Lung (tissue), 12 donors: ENCODE results near the gene ZNRF1. TPM values are rescaled to one million over a fixed set of nuclear protein-coding genes. Genes with fewer than 3 reads are reported as not detected.

ENCODE experiments used
- ATAC-seq: fragments of 200-7000 bp; cut with Tn5 transposase; one replicate; pipeline ENCODE4 v1.9.1; 2020; ENCODE audit warnings: moderate number of reproducible peaks; ENCODE audit not compliant: insufficient read depth, low FRiP score
- DNase-seq, 3 donors: peaks; one replicate each; pipeline ENCODE4 v3.0.0-alpha.2; 2013 to 2017
- H3K27ac ChIP-seq, 2 donors: one replicate each; pipeline ENCODE4 v1.5.1; 2013; ENCODE audit warnings: mild to moderate bottlenecking in 2 of 2, moderate library complexity in 2 of 2, control low read depth in 1 of 2, inconsistent platforms in 1 of 2, low read depth in 1 of 2, low read length in 1 of 2
- H3K27me3 ChIP-seq, 3 donors: one replicate each; pipeline ENCODE4 v1.5.1; 2013; ENCODE audit warnings: low read length in 2 of 3; ENCODE audit not compliant: control insufficient read depth in 3 of 3, insufficient read depth in 3 of 3
- H3K36me3 ChIP-seq, 4 donors: one replicate each; pipeline ENCODE4 v1.5.1; 2013; ENCODE audit warnings: low read length in 4 of 4, mild to moderate bottlenecking in 1 of 4, moderate library complexity in 1 of 4; ENCODE audit not compliant: control insufficient read depth in 4 of 4, insufficient read depth in 4 of 4
- H3K4me1 ChIP-seq, 5 donors: one replicate each; pipeline ENCODE4 v1.5.1; 2013; ENCODE audit warnings: low read length in 5 of 5, mild to moderate bottlenecking in 2 of 5, moderate library complexity in 1 of 5; ENCODE audit not compliant: control insufficient read depth in 5 of 5, insufficient read depth in 5 of 5
- H3K4me3 ChIP-seq: one replicate; pipeline ENCODE4 v1.5.1; 2013; ENCODE audit warnings: mild to moderate bottlenecking, control low read depth, moderate library complexity
- H3K9ac ChIP-seq, 2 donors: one replicate each; pipeline ENCODE4 v1.5.1; 2013; ENCODE audit warnings: low read length in 2 of 2, control low read depth in 1 of 2; ENCODE audit not compliant: insufficient read depth in 1 of 2
- H3K9me3 ChIP-seq, 4 donors: one replicate each; pipeline ENCODE4 v1.5.1; 2013; ENCODE audit warnings: low read length in 3 of 4, mild to moderate bottlenecking in 1 of 4, moderate library complexity in 1 of 4; ENCODE audit not compliant: control insufficient read depth in 4 of 4, insufficient read depth in 3 of 4
- CTCF ChIP-seq: IDR thresholded peaks from 2 replicates; pipeline ENCODE4 v1.5.1; 2012; ENCODE audit warnings: mild to moderate bottlenecking; ENCODE audit errors: control extremely low read depth, extremely low read depth
- WGBS, 2 donors: extraction: QIAGEN DNeasy Blood & Tissue Kit; methylation state at CpG; one replicate each; pipeline ENCODE4 v1.1.7; 2013; 5-methylcytosine and 5-hydroxymethylcytosine counted together
- polyA plus RNA-seq, 2 donors: library from polyadenylated mRNA; stranded (reverse); fragments of 200-250 nt; gene quantifications; one replicate each; pipeline ENCODE4 v1.2.1, GENCODE V29; 2013
- total RNA-seq, 2 donors: library from RNA; depleted of rRNA in 1 of 2; stranded (reverse); fragments of >200 nt in 1 of 2; gene quantifications; one replicate each; pipeline ENCODE4 v1.2.1, GENCODE V29; 2014 to 2021
- donor health status: control.
- donor health status: control.
- donor health status: Bipolar disorder and iron deficiency.
- donor health status: healthy.
- donor health status: DM: yes; HTN: yes; CAD: no.

ZNRF1 gene
- total and polyA plus RNA-seq, 4 donors = 8.9 to 25.1 (median 16.2) TPM

DNA sequence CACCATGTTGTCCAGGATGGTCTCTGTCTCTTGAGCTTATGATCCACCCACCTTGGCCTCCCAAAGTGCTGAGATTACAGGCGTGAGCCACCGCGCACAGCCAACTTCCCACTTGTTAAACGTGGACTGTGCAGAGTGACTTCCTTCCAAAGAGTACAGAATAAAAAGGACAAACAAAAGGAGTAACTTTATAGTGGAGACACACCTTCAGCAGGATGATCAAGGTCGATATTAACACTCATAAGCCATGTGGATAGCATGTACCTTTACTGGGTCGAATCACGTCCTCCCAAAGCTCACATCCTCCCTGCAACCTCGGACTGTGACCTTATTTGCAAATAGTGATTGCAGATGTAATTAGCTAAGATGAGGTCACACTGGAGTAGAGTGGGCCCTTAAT lies 139.4 kb downstream of the ZNRF1 start:
- no peaks in the 10 kb centered on the region for H3K27me3 ChIP-seq
- DNase-seq = no peak
- no peak for TF ChIP-seq CTCF
- WGBS, 2 donors = 60 to 69% methylated on average over 8 of the region's 8 CpGs
- H3K9me3 ChIP-seq = no peaks in the 10 kb centered on the region
- no peak overlapping the region for H3K4me3 ChIP-seq
- no peaks in the 10 kb centered on the region for H3K4me1 ChIP-seq
- no peak for ATAC-seq
- no peak overlapping the region for H3K27ac ChIP-seq
- no peak overlapping the region for H3K9ac ChIP-seq
- H3K36me3 ChIP-seq = no peaks in the 10 kb centered on the region

DNA sequence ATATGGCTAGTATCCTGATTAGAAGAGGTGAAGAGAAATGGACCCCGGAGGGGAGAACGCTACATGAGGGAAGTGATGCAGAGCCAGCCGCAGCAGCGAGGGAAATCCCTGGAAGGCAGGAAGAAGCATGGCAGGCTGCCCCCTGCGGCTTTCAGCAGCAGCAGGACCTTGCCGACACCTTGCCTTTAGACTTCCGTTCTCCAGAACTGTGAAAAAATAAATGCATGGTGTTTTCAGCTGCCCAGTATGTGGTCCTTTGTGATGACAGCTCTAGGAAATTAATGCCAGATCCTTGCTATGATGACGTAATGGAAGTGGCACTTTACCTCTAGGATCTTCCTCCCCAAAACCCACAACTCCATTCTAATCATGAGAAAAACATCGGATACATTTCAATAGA lies 139.8 kb downstream of the ZNRF1 start:
- H3K4me1 ChIP-seq = no peaks in the 10 kb centered on the region
- ATAC-seq (no peak), DNase-seq (no peak)
- no peaks in the 10 kb centered on the region for H3K9me3 ChIP-seq
- no peak overlapping the region for H3K4me3 ChIP-seq
- no peak for TF ChIP-seq CTCF
- H3K27me3 ChIP-seq = no peaks in the 10 kb centered on the region
- H3K36me3 ChIP-seq = no peaks in the 10 kb centered on the region
- WGBS, 2 donors = 55 to 56% methylated on average over 9 of the region's 9 CpGs
- no peak overlapping the region for H3K9ac ChIP-seq
- H3K27ac ChIP-seq = no peak overlapping the region

DNA sequence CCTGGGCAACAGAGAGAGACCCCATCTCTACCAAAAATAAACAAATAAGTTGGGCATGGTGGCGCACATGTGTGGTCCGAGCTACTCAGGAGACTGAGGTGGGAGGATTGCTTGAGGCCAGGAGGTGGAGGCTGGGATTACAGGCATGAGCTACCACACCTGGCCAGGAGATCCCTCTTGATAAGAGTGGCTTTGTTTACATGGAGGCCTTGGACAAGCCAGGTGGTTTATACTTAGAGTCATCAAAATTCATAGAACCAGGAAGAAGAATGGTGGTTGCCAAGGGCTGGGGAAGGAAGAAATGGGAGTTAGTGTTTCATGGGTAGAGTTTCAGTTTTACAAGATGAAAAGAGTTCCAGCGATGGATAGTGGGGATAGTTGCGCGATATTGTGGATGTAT lies 140.7 kb downstream of the ZNRF1 start:
- no peak for TF ChIP-seq CTCF
- DNase-seq (no peak), ATAC-seq (no peak)
- H3K27ac ChIP-seq = no peak overlapping the region
- 99 to 100% methylated on average over 5 of the region's 5 CpGs for WGBS, 2 donors
- H3K9ac ChIP-seq = no peak overlapping the region
- H3K36me3 ChIP-seq = no peaks in the 10 kb centered on the region
- H3K4me1 ChIP-seq = no peaks in the 10 kb centered on the region
- no peak overlapping the region for H3K4me3 ChIP-seq
- H3K9me3 ChIP-seq = no peaks in the 10 kb centered on the region
- H3K27me3 ChIP-seq = no peaks in the 10 kb centered on the region

GRCh38 chr16:75143941-75144340 lies 145.1 kb downstream of the ZNRF1 start:
- DNase-seq (no peak), ATAC-seq (no peak)
- no peak overlapping the region for H3K27ac ChIP-seq
- no peak for TF ChIP-seq CTCF
- no peaks in the 10 kb centered on the region for H3K27me3 ChIP-seq
- H3K9ac ChIP-seq = no peak overlapping the region
- no peak overlapping the region for H3K4me3 ChIP-seq
- WGBS, 2 donors = 83 to 90% methylated on average over 6 of the region's 6 CpGs
- H3K36me3 ChIP-seq = no peaks in the 10 kb centered on the region
- H3K4me1 ChIP-seq = peaks cover 0 to 1% (median 0%) of the 10 kb centered on the region in 5 donors
- peaks cover 0 to 7% (median 3%) of the 10 kb centered on the region in 4 donors for H3K9me3 ChIP-seq
